Embryonic facial prominence (tissue), 1 donor: ENCODE results near the gene ADCY1.

ENCODE experiments used
- DNase-seq: peaks from one replicate; pipeline ENCODE4 v3.0.0-alpha.2; 2016; ENCODE audit errors: extremely low spot score

Gene ADCY1

GRCh38 chr7:45650404-45651394 is 76.5 kb downstream of the ADCY1 start:
- DNase-seq = no peak

DNA sequence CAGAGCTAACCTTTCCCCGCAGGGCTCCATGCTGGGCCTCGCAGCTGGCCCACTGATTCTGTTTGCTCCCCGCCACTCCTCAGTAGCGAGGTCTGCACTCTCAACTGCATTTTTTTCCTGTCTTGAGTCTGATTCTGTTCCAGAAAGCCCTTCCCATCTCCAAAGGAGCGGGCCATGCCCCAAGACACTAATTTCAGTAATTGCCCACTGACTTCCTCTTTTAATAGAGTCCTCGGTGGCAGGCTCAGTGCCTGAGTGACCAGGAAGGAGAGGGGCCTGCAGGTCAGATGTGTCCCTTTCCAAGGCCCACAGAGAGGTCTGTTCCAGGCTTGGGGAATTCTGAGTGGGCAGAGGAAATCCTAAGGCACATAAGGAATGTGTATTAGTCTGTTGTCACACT is 77.4 kb downstream of the ADCY1 start:
- no peak for DNase-seq

DNA sequence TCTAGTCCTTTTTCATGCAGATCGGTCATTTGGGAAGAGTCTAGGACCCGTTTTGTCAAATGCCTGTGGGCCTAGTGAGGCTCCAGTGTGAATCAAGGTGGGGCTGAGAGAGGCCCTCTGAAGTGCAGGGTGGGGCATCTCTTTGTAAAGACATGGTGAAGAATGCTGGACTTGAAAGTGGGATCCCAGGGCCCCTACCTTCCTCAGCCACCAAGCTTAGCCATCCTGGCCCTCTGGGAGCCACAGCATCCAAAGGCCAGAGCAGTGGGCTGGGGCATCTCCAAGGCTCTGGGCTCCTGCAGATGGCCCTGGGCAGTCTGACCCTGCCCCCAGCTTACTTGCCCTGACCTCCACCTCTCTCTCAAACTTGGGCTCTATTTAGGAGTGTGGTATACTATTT is 78.5 kb downstream of the ADCY1 start:
- DNase-seq = no peak

- DNase-seq = no peak
Measured at GRCh38 chr7:45653209-45653907, 79.2 kb downstream of the ADCY1 start.

DNA sequence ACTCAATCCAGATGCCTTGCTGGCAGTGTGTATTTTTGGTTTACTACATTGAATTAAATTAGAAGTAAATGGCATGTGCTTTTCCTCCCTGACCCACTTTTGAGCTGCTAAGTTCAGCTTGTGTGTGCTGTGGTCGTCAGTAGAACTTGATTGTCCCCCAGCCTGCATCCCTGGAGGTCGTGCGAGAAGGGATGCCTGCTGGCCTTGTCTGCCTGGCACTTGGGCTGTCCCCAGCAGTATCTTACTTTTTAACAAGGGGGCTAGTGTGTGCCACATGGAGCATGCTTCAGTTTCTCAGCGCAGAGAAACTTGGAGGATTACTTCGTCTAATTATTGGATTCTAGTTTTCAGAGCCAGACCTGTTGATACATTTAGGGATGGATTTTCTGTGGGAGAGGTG is 80.2 kb downstream of the ADCY1 start:
- DNase-seq = no peak

- no peak for DNase-seq
Measured at GRCh38 chr7:45655539-45655938, 81.4 kb downstream of the ADCY1 start.

DNA sequence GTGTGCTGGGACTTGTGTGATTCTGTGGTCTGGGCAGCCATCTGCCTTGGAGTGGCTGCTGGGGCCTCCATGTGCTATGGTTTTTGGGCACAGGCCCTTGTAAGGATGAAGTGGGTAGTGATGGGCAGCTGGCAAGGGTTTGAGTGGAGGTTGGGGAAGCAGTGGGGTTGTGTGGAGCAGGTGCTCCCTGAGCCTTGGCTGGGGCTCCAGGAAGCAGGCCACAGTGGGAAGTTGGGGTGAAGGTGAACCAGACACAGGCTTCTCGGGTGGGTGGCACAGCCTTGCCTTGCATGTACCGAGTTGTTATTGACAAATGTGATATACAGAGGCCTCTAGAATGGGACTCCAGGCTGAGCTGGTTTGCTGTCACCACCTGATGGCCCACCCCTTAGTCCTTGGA is 82.3 kb downstream of the ADCY1 start:
- DNase-seq = no peak

DNA sequence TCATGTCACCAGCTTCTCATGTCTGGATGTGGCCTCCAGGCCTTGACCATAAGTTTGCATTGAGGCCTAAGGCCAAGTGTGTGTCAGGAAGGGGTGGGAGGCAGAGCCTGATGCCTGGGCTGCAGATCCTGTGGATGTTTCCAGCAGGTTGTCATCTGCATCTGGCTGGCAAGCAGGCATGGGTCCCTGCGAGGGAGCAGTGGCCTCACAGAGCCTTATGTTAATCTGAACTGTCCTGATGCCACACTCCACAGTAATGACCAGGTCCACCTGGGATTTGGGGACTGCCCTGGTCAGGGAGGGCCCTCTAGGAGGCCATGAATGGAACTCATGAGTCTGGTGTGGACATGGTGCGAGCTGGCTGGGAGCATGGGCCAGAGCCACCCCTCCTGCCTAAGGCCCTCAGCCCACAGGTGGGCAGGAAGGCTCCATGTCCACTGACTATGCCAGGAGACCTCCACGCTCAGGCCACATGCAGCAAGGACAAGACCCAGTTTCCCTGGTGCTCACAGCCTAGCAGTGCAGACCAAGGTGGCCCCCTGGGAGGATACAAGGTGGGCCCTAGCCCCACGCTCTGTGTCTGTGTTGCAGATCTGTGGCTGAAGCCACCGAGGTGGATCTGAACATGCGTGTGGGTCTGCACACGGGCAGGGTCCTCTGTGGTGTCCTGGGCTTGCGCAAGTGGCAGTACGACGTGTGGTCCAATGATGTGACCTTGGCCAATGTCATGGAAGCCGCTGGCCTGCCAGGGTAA is 83.1 kb downstream of the ADCY1 start:
- DNase-seq = no peak

DNA sequence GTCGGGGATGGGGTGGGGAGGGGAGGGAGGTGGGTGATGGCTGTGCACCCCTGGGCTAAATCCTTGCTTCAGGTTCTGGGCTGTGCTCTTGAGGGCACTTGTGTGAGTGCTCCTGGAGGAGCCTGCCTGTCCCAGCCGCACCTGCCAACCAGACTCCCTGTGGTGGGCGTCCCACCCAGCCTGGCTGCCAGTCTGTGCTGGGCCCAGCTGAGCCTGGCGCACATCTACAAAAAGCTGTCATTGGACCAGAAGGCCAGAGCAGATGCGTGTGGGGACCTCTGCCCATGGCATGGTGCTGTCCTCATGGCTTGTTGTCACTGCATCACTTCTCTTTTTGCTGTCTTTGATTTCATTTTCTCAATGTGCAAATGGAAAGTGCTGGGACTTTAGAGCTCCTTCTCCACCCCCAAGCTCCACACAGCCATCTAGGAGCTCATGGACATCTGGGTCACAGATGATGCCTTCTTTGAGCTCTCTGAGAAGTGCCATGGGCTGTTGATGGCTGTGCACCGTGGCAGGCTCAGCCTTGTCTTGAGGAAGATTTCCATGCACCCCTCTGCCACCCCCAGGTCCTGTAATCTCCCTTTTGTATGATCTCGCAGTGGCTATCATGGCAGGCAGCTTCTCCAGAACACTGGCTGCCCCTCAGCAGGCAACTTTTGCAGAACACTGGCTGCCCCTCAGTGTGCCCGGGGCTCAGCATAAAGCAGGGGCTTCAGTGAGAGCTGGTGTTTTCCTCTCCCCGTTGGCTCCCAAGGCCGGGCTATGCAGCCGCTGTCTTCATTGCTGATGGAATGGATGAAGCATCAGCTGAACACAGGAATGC is 83.9 kb downstream of the ADCY1 start:
- no peak for DNase-seq

- no peak for DNase-seq
Measured at GRCh38 chr7:45658716-45659495, 84.7 kb downstream of the ADCY1 start.

DNA sequence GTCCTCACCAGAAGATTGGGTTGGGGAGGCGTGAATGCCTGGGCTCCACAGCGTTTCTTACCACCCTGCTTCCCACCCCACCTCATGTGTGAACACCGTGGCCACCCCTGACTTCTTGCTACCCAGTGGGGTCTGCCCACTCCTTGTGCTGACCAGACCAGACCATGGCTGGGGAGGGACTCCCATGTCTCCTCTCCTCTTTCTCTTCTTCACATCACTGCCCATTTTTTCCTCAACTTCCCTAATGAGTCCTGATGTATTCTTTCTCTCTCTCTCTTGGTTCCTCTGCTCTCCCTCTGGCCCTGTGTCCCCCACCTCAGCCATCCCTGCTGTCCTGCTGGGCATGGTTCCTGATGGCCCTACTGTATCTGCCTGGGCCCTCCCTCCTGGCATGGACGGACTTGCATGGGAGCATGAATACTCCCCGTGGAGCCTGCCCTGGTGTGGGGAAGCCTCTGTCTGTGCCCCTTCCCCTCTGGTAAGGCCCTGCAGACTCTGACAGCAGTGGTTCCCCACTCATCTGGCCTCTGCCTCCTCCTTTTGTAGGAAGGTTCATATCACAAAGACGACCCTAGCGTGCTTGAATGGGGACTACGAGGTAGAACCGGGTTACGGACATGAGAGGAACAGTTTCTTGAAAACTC is 85.5 kb downstream of the ADCY1 start:
- DNase-seq = no peak

DNA sequence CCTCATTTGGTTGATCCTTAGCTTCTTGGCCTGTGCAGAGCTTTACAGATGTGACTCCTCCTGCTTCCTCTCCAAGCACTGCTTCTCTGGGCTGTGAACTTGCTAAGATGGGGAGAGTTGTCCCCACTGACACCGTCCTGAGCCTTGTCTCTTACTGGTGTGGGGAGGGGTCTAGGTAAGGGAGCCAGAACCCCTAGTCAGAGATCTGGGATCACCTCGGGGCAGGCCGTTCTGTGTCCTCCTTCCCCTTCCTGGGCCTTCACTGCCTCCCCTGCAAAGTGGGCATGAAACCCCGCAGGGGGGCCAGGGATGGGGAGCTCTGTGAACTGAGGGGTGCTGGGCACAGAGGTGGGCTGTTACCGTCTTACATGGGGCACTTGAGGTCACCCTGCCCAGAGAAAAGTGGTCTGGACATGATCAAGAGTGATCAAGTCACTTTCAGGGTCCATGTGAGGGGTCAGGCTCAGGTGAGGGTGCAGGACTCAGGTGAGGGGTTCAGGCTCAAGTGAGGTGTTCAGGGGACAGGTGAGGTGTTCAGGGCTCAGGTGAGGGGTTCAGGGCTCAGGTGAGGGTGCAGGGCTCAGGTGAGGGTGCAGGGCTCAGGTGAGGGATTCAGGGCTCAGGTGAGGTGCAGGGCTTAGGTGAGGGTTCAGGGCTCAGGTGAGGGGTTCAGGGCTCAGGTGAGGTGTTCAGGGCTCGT is 86.2 kb downstream of the ADCY1 start:
- DNase-seq = no peak

GRCh38 chr7:45660901-45661211 is 86.7 kb downstream of the ADCY1 start:
- no peak for DNase-seq

DNA sequence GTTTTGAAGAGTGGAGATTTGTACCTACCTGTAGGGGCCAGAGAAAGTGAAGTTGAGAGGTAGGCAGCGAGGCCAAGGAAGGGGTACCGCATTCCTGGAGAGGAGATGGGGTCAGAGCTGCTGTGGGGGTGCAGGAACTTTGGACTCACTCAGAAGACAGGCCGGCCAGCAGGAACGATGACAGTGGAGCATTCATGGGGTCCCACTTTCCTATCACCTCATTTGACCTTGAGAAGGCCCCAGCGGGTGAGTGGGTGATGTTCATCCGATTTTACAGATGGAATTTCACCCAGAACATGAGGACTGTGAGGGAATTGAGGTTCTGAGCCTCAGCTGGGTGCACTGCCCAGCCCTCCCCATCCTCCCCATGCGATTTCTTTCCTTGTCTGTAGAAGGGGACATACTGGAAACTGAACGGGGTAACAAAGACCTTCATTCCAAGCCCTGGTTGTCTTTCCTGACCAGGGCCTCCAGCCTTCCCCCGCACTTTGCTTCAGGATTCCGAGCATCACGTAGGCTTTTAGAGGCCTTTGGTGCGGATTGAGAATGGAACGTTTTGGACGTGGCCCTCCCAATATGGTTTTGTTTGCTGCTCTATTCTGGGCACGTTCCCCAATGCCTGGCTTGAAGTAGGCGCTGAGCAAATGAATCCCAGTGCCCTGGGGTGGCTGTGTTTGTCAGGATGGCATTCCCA is 87.3 kb downstream of the ADCY1 start:
- DNase-seq = no peak

GRCh38 chr7:45662018-45662417 is 87.8 kb downstream of the ADCY1 start:
- DNase-seq = no peak

GRCh38 chr7:45662540-45663166 is 88.5 kb downstream of the ADCY1 start:
- no peak for DNase-seq

DNA sequence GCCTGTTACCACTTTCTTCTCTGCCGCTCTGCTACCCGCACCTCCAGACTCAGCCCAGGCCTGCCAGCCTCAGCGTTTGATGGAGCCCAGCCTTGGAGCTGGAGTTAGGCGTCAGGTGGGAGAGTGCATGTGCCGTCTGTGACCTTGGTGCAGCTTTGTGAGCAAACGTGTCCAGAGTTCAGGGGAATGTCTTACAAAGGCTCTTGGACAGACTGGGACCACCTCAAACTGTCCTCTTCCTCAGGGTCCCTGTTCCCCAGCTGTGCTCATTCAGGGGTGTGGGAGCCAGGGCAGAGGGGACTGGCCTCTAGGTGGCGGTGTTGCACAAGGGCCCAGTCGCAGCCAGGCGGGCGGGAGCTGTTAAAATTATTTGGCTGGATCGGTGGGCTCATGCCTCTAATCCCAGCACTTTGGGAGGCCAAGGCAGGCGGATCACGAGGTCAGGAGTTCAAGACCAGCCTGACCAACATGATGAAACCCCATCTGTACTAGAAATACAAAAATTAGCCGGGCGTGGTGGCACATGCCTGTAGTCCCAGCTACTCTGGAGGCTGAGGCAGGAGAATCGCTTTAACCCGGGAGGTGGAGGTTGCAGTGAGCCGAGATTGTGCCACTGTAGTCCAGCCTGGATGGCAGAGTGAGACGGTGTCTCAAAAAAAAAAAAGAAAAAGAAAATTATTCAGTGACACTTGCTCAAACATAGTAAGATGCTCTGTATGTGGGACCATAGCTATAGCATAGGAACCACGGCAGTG is 89.2 kb downstream of the ADCY1 start:
- no peak for DNase-seq
